H1 (cell line): Measurements from ENCODE around the gene FOSB. TPM values are rescaled to one million over a fixed set of nuclear protein-coding genes. Genes with fewer than 3 reads are reported as not detected.

Experiments
- CTCF ChIA-PET: fragments of 300-600 bp; sonication (Branson Sonifier 250); formaldehyde crosslinking; loops from one replicate; lab custom pipeline; 2021; ENCODE audit not compliant: partially characterized antibody; lab: Charles Lee
- POLR2A ChIA-PET: fragments of 300-600 bp; sonication (Branson Sonifier 250); formaldehyde crosslinking; loops from one replicate; lab custom pipeline; 2021; ENCODE audit warnings: inconsistent platforms; ENCODE audit not compliant: partially characterized antibody; lab: Charles Lee
- DNase-seq, 2 experiments: peaks; one replicate each; pipeline versions ENCODE4 v3.0.0 to v3.0.0-alpha.2; 2010 to 2022; ENCODE audit warnings: low spot score in 2 of 2, low read depth in 1 of 2, mixed read lengths in 1 of 2
- FAIRE-seq: peaks from 2 replicates; lab custom pipeline; 2011; peaks lifted over from hg19 to GRCh38; lab: Jason Lieb, UNC
- H2AFZ ChIP-seq: 2 replicates; pipeline ENCODE4 v1.8.1; 2012; ENCODE audit warnings: low read length, inconsistent platforms
- H2AK5ac ChIP-seq: 2 replicates; pipeline ENCODE4 v1.6.1; 2013; ENCODE audit warnings: low read depth, low read length
- H2BK120ac ChIP-seq: replicated peaks from 2 replicates; pipeline ENCODE3; 2013; ENCODE audit warnings: low read depth, low read length, inconsistent platforms
- H2BK12ac ChIP-seq: 2 replicates; pipeline ENCODE4 v1.6.1; 2013; ENCODE audit warnings: low read depth, low read length
- H2BK15ac ChIP-seq: 2 replicates; pipeline ENCODE4 v1.6.1; 2013; ENCODE audit warnings: low read length
- H2BK20ac ChIP-seq: 2 replicates; pipeline ENCODE4 v1.6.1; 2013; ENCODE audit warnings: low read length
- H2BK5ac ChIP-seq: 2 replicates; pipeline ENCODE4 v1.6.1; 2013; ENCODE audit warnings: low read depth, low read length
- H3K14ac ChIP-seq: 2 replicates; pipeline ENCODE4 v1.6.1; 2013; ENCODE audit warnings: inconsistent platforms; ENCODE audit not compliant: insufficient read length
- H3K18ac ChIP-seq: 2 replicates; pipeline ENCODE4 v1.6.1; 2013; ENCODE audit warnings: low read length; ENCODE audit errors: extremely low read depth
- H3K23ac ChIP-seq: 2 replicates; pipeline ENCODE4 v1.6.1; 2013; ENCODE audit warnings: inconsistent platforms; ENCODE audit not compliant: insufficient read length
- H3K23me2 ChIP-seq: 2 replicates; pipeline ENCODE4 v1.6.1; 2013; ENCODE audit warnings: low read depth, low read length
- H3K27ac ChIP-seq: 2 replicates; pipeline ENCODE4 v1.6.1; 2011; ENCODE audit warnings: low read depth, low read length, inconsistent platforms
- H3K27me3 ChIP-seq, 4 experiments: replicated peaks in 1 of 4; 1 replicate in 1 of 4; 2 replicates in 3 of 4; pipeline versions ENCODE4 v1.6.1 to v1.8.1; 2011 to 2013; ENCODE audit warnings: low read length in 3 of 4, mild to moderate bottlenecking in 3 of 4, inconsistent platforms in 2 of 4, mixed read lengths in 2 of 4, moderate library complexity in 1 of 4; ENCODE audit not compliant: control insufficient read depth in 3 of 4, insufficient read depth in 3 of 4; ENCODE audit errors: extremely low read depth in 1 of 4
- H3K36me3 ChIP-seq, 4 experiments: 2 replicates each; pipeline versions ENCODE4 v1.6.1 to v1.8.1; 2011 to 2013; ENCODE audit warnings: mild to moderate bottlenecking in 4 of 4, low read length in 3 of 4, moderate library complexity in 2 of 4, control low read depth in 1 of 4, inconsistent platforms in 1 of 4; ENCODE audit not compliant: insufficient read depth in 4 of 4, control insufficient read depth in 2 of 4
- H3K4ac ChIP-seq: replicated peaks from 2 replicates; pipeline ENCODE3; 2013; ENCODE audit warnings: low read length, low read depth, mixed read lengths, inconsistent platforms; ENCODE audit not compliant: insufficient read length
- H3K4me1 ChIP-seq, 4 experiments: replicated peaks in 1 of 4; 1 replicate in 1 of 4; 2 replicates in 3 of 4; pipeline versions ENCODE4 v1.6.1 to v1.8.1; 2011 to 2013; ENCODE audit warnings: low read length in 3 of 4, inconsistent platforms in 2 of 4, mixed read lengths in 1 of 4; ENCODE audit not compliant: insufficient read depth in 4 of 4, control insufficient read depth in 3 of 4
- H3K4me2 ChIP-seq, 2 experiments: 2 replicates each; pipeline versions ENCODE4 v1.6.1 to v1.8.1; 2011 to 2013; ENCODE audit warnings: low read depth in 2 of 2, low read length in 2 of 2, control low read depth in 1 of 2, inconsistent platforms in 1 of 2, mild to moderate bottlenecking in 1 of 2; ENCODE audit not compliant: insufficient read depth in 1 of 2
- H3K4me3 ChIP-seq, 4 experiments: fragments of 200-600, 300-600 bp in 1 of 4; sonication (generic), shearing (Covaris generic), sonication (Bioruptor Twin) in 1 of 4; 2 replicates each; pipeline versions ENCODE4 v1.5.1 to v1.8.1; 2011 to 2016; ENCODE audit warnings: low read length in 4 of 4, low read depth in 3 of 4, control low read depth in 2 of 4, inconsistent platforms in 2 of 4, mild to moderate bottlenecking in 2 of 4, mixed read lengths in 1 of 4, moderate library complexity in 1 of 4; ENCODE audit not compliant: insufficient read depth in 2 of 4; ENCODE audit errors: extremely low read depth in 1 of 4
- H3K56ac ChIP-seq: replicated peaks from 2 replicates; pipeline ENCODE3; 2013; ENCODE audit warnings: low read depth, mild to moderate bottlenecking, mixed read lengths, low read length, inconsistent platforms; ENCODE audit not compliant: insufficient read length
- H3K79me1 ChIP-seq: 2 replicates; pipeline ENCODE4 v1.6.1; 2013; ENCODE audit warnings: low read depth, low read length, control low read depth
- H3K79me2 ChIP-seq, 2 experiments: 2 replicates each; pipeline versions ENCODE4 v1.6.1 to v1.8.1; 2012 to 2013; ENCODE audit warnings: low read length in 2 of 2, mild to moderate bottlenecking in 2 of 2, inconsistent platforms in 1 of 2; ENCODE audit not compliant: insufficient read depth in 2 of 2, control insufficient read depth in 1 of 2
- H3K9ac ChIP-seq, 4 experiments: replicated peaks in 1 of 4; 1 replicate in 1 of 4; 2 replicates in 3 of 4; pipeline versions ENCODE4 v1.6.1 to v1.8.1; 2011 to 2013; ENCODE audit warnings: low read depth in 3 of 4, low read length in 3 of 4, control low read depth in 2 of 4, mild to moderate bottlenecking in 2 of 4, moderate library complexity in 2 of 4, inconsistent platforms in 1 of 4; ENCODE audit errors: extremely low read depth in 1 of 4
- H3K9me3 ChIP-seq, 2 experiments: 2 replicates each; pipeline versions ENCODE4 v1.6.1 to v1.8.1; 2012 to 2013; ENCODE audit warnings: mild to moderate bottlenecking in 2 of 2, moderate library complexity in 2 of 2, control low read depth in 1 of 2, inconsistent platforms in 1 of 2, low read depth in 1 of 2, low read length in 1 of 2, mixed read lengths in 1 of 2; ENCODE audit not compliant: insufficient read depth in 2 of 2
- H4K20me1 ChIP-seq, 2 experiments: replicated peaks in 1 of 2; 2 replicates each; pipeline versions ENCODE3 to v1.8.1; 2011 to 2013; ENCODE audit warnings: inconsistent platforms in 2 of 2, low read length in 2 of 2, mild to moderate bottlenecking in 1 of 2; ENCODE audit not compliant: insufficient read depth in 2 of 2, control insufficient read depth in 1 of 2
- H4K5ac ChIP-seq: 2 replicates; pipeline ENCODE4 v1.6.1; 2013; ENCODE audit warnings: low read length, low read depth, mixed read lengths, inconsistent platforms; ENCODE audit not compliant: insufficient read length
- H4K8ac ChIP-seq: 2 replicates; pipeline ENCODE4 v1.8.0; 2013; ENCODE audit warnings: mild to moderate bottlenecking, moderate library complexity, low read length, inconsistent platforms; ENCODE audit not compliant: insufficient read depth; ENCODE audit errors: extremely low read depth
- H4K91ac ChIP-seq: replicated peaks from 2 replicates; pipeline ENCODE3; 2013; ENCODE audit warnings: low read length, mixed read lengths, inconsistent platforms; ENCODE audit not compliant: insufficient read length
- ATF2 ChIP-seq: IDR thresholded peaks from 2 replicates; pipeline ENCODE4 v1.6.1; 2012; ENCODE audit warnings: low read length, inconsistent platforms
- ATF3 ChIP-seq: IDR thresholded peaks from 2 replicates; pipeline ENCODE4 v1.6.1; 2011; ENCODE audit warnings: low read depth, mild to moderate bottlenecking, low read length; ENCODE audit not compliant: insufficient read depth
- CHD2 ChIP-seq: IDR thresholded peaks from 2 replicates; pipeline ENCODE4 v1.6.1; 2012; ENCODE audit warnings: low read length, improper control_type of control experiment
- RFX5 ChIP-seq: IDR thresholded peaks from 2 replicates; pipeline ENCODE4 v1.6.1; 2011; ENCODE audit warnings: low read depth, low read length, improper control_type of control experiment, borderline replicate concordance
- RXRA ChIP-seq: IDR thresholded peaks from 2 replicates; pipeline ENCODE4 v1.6.1; 2011; ENCODE audit warnings: low read depth, mild to moderate bottlenecking, low read length, moderate library complexity; ENCODE audit not compliant: insufficient read depth
- WGBS, 2 experiments: shearing (Covaris generic) in 1 of 2; methylation state at CpG; one replicate each; pipeline versions ENCODE4 v1.1.6 to v1.1.7; 2013 to 2015; ENCODE audit warnings: low lambda C conversion rate in 2 of 2, mixed read lengths in 2 of 2, inconsistent platforms in 1 of 2, low coverage in 1 of 2, missing lambda C conversion rate in 1 of 2; ENCODE audit not compliant: insufficient replicate concordance in 2 of 2, insufficient coverage in 1 of 2, insufficient read length in 1 of 2; ENCODE audit errors: extremely low coverage in 1 of 2, missing lambda C conversion rate in 1 of 2; 5-methylcytosine and 5-hydroxymethylcytosine counted together
- polyA plus RNA-seq, 7 experiments: library from polyadenylated mRNA; depleted of rRNA in 3 of 7; stranded (reverse) in 5 of 7; unstranded in 2 of 7; fragments of >200 nt in 5 of 7; fragments of 200-250 nt in 2 of 7; gene quantifications; 1 replicate in 5 of 7; 2 replicates in 1 of 7; 4 replicates in 1 of 7; pipeline versions ENCODE4 v1.2.1 to v1.2.3, GENCODE V29; 2011 to 2013; ENCODE audit warnings: missing spikeins in 2 of 7, mixed read lengths in 2 of 7
- total RNA-seq: library from RNA; stranded (reverse); fragmentation: NEBNext Ultra II Directional; extraction: Animal tissue kit (Norgen Biotek cat#: 25700); gene quantifications from 2 replicates; pipeline ENCODE4 v1.2.1, GENCODE V29; 2021

The FOSB gene
- total and polyA plus RNA-seq, 2 of the 8 experiments (the other 6 are each of a cell fraction or from before 2014, with no cell fraction given) = 0.44 to 2.7 TPM

GRCh38 chr19:45440873-45441654 is 26.7 kb upstream of the FOSB start:
- Histone ChIP-seq H3K23ac (no peak overlapping the region), H2BK12ac (peak overlapping the region; percentile 44; the same call in 1 of the 2 replicates), H3K4me1 (peaks cover 6 to 17% (median 11%) of the 10 kb centered on the region in 4 experiments), H2AK5ac (no peak overlapping the region), H3K79me2 (no peaks in the 10 kb centered on the region), H3K36me3 (no peaks in the 10 kb centered on the region), H3K4me3 (no peak overlapping the region), H3K9me3 (no peaks in the 10 kb centered on the region), H3K4me2 (no peak overlapping the region; a peak in 1 of 4 replicates), H3K27me3 (peaks cover 0 to 5% (median 2%) of the 10 kb centered on the region in 4 experiments; a peak in 3 of 7 replicates), H4K20me1 (no peaks in the 10 kb centered on the region), H3K18ac (peak overlapping the region; percentile 60; the same call in 1 of the 2 replicates), H4K91ac (no peak overlapping the region), H3K23me2 (peaks cover 12% of the 10 kb centered on the region), H2AFZ (no peak overlapping the region), H3K27ac (no peak overlapping the region), H2BK120ac (no peak overlapping the region), H3K9ac (no peak overlapping the region), H3K56ac (no peak overlapping the region), H2BK5ac (peak overlapping the region; percentile 40; the same call in 1 of the 2 replicates), H3K14ac (no peak overlapping the region), H4K8ac (no peak overlapping the region), H4K5ac (no peak overlapping the region), H2BK20ac (no peak overlapping the region), H2BK15ac (peak overlapping the region; percentile 98; the same call in 1 of the 2 replicates), H3K79me1 (no peaks in the 10 kb centered on the region), H3K4ac (no peak overlapping the region)
- FAIRE-seq (no peak), DNase-seq (no peak)
- CTCF ChIA-PET = interaction anchor here (0.6 to 21.2 kb wide), 11 partner anchors 10 to 63 kb away, joined by 3 to 760 read pairs (median 4); partner anchors contain the start of genes FOSB and PPM1N
- TF ChIP-seq RFX5 = no peak
- TF ChIP-seq ATF3 = no peak
- TF ChIP-seq CHD2 = no peak
- no peak for TF ChIP-seq RXRA
- no peak for TF ChIP-seq ATF2
- POLR2A ChIA-PET = interaction anchor here (1.0 to 3.4 kb wide), 7 partner anchors 28 to 44 kb away, joined by 3 to 33 read pairs (median 4); partner anchors contain the start of gene FOSB
- 89% methylated on average over 9 of the region's 9 CpGs; no CpG with 5 or more reads in 1 of the 2 experiments for WGBS, 2 experiments
